ENCODE measurements around the gene ETV3. TPM values are rescaled to one million over a fixed set of nuclear protein-coding genes. Genes with fewer than 3 reads are reported as not detected.

Gene ETV3
- total and polyA plus RNA-seq, 10 of the 15 experiments (the other 5 are each of a cell fraction or from before 2014, with no cell fraction given): 1.7 to 13.8 (median 7.2) TPM

GRCh38 chr1:157105988-157106812, 32.0 kb downstream of the ETV3 start (continued):
- no peak for TF ChIP-seq ZBTB33 (IDR thresholded peaks at IDR 0.05)

GRCh38 chr1:157105298-157105987, 32.8 kb downstream of the ETV3 start:
- no peaks in the 10 kb centered on the region; a peak in 1 of 4 replicates for H3K27me3 ChIP-seq (replicated peaks in 1 of 2; ENCODE audit: control insufficient read depth in 2 of 2, insufficient read depth in 2 of 2, low read length in 1 of 2)
- ChIA-PET SMC1A (ENCODE audit: uncharacterized antibody, unreplicated experiment) (interaction anchor here (1.1 to 3.3 kb wide), 5 partner anchors 29 to 51 kb away, joined by 3 to 17 read pairs (median 4); no protein-coding TSS in a partner anchor), POLR2A (interaction anchor here (0.7 to 2.0 kb wide), 3 partner anchors 31 to 35 kb away, joined by 3 to 12 read pairs (median 10); partner anchors contain the start of gene ETV3), CTCF (interaction anchor here (1.1 to 3.1 kb wide), 3 partner anchors 15 to 51 kb away, joined by 3 to 21 read pairs (median 13); no protein-coding TSS in a partner anchor), RAD21 (ENCODE audit: unreplicated experiment) (interaction anchor here (1.0 to 2.3 kb wide), 5 partner anchors 15 to 52 kb away, joined by 3 to 14 read pairs (median 4); no protein-coding TSS in a partner anchor)
- no peaks in the 10 kb centered on the region for H3K36me3 ChIP-seq (ENCODE audit: control insufficient read depth in 2 of 2, insufficient read depth in 2 of 2, low read length in 1 of 2)
- no peak overlapping the region for H3K4me2 ChIP-seq (ENCODE audit: control insufficient read depth, insufficient read depth)
- no peak overlapping the region for H3K9ac ChIP-seq (ENCODE audit: control insufficient read depth, insufficient read depth, low read length)
- BruUV-seq (replicated peaks): no TSS peak
- TF ChIP-seq FOXM1 (IDR thresholded peaks at IDR 0.05; ENCODE audit: low read depth, low read length) (no peak), STAT1 (conservative IDR thresholded peaks at IDR 0.05) (no peak), CHD2 (IDR thresholded peaks at IDR 0.05; ENCODE audit: borderline replicate concordance, low read depth, low read length) (no peak)
- H3K9me3 ChIP-seq (replicated peaks; ENCODE audit: control insufficient read depth, insufficient read depth, low read length): no peaks in the 10 kb centered on the region
- no peaks in the 10 kb centered on the region for H3K79me2 ChIP-seq (ENCODE audit: control insufficient read depth, insufficient read depth, low read length)
- FAIRE-seq (no peak), ATAC-seq (no peak), DNase-seq (ENCODE audit: low read depth, low spot score) (no peak)
- no peak overlapping the region for H3K27ac ChIP-seq (ENCODE audit: control insufficient read depth, insufficient read depth)
- intact Hi-C loops (cut with micrococcal nuclease; ENCODE audit: unreplicated experiment) (no loop called here), in situ Hi-C loops (cut with MboI) (no loop called here)
- 44% methylated on average over 14 of the region's 14 CpGs for WGBS (ENCODE audit: insufficient coverage, insufficient replicate concordance, low lambda C conversion rate, missing lambda C conversion rate)
- H4K20me1 ChIP-seq (ENCODE audit: control insufficient read depth, insufficient read depth): no peaks in the 10 kb centered on the region
- no peak overlapping the region for H2AFZ ChIP-seq (ENCODE audit: control insufficient read depth, low read depth, low read length)
- peaks cover 18% of the 10 kb centered on the region for H3K4me1 ChIP-seq (ENCODE audit: control insufficient read depth, insufficient read depth, low read length)
- no peak overlapping the region for H3K4me3 ChIP-seq

All from GM12878 (cell line).